GM12864 (cell line): ENCODE measurements around the gene STRAP.

Experiments used
- DNase-seq: peaks from one replicate; pipeline ENCODE4 v3.0.0-alpha.2; 2011; ENCODE audit warnings: low read depth
- H3K4me3 ChIP-seq: 2 replicates; pipeline ENCODE4 v1.5.1; 2011; ENCODE audit warnings: mild to moderate bottlenecking, low read depth, low read length, control low read depth
- TF ChIP-seq, protein P1 (sequence below): IDR thresholded peaks from 2 replicates; pipeline ENCODE4 v1.5.1; 2011; ENCODE audit warnings: low read depth, mild to moderate bottlenecking, moderate library complexity, low read length, control low read depth, inconsistent platforms; ENCODE audit errors: missing control alignments

STRAP gene, protein sequence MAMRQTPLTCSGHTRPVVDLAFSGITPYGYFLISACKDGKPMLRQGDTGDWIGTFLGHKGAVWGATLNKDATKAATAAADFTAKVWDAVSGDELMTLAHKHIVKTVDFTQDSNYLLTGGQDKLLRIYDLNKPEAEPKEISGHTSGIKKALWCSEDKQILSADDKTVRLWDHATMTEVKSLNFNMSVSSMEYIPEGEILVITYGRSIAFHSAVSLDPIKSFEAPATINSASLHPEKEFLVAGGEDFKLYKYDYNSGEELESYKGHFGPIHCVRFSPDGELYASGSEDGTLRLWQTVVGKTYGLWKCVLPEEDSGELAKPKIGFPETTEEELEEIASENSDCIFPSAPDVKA

DNA sequence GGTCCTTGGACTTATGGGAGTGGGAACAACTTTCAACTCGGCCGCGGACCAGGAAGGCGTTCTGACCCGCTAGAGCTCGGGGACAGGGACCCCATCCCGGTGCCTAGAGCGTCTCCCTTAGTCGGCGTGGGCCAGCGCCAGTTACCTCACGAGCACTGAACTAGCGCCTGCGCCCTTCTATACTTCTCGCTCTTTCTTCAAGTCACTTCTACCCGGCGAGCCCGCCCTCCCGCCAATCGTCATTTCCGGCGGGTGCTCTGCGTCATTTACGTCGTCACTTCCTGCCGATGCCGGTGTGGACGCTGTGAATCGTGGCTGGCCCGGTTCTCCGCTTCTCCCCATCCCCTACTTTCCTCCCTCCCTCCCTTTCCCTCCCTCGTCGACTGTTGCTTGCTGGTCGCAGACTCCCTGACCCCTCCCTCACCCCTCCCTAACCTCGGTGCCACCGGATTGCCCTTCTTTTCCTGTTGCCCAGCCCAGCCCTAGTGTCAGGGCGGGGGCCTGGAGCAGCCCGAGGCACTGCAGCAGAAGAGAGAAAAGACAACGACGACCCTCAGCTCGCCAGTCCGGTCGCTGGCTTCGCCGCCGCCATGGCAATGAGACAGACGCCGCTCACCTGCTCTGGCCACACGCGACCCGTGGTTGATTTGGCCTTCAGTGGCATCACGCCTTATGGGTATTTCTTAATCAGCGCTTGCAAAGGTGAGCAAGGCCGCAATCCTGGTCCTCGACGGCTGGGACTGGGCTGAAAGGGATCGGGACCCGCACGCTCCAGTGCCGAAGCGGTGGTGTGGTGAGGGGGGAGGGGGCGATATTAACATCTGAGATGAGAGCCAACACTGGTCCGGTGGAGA, at the start of gene STRAP:
TSS of gene STRAP (plus strand) at position 270 of the 854 bp plus-strand sequence. CDS start at position 591, 321 bp downstream.
- peak; percentile 89 for DNase-seq
- TF ChIP-seq, protein P1, sequence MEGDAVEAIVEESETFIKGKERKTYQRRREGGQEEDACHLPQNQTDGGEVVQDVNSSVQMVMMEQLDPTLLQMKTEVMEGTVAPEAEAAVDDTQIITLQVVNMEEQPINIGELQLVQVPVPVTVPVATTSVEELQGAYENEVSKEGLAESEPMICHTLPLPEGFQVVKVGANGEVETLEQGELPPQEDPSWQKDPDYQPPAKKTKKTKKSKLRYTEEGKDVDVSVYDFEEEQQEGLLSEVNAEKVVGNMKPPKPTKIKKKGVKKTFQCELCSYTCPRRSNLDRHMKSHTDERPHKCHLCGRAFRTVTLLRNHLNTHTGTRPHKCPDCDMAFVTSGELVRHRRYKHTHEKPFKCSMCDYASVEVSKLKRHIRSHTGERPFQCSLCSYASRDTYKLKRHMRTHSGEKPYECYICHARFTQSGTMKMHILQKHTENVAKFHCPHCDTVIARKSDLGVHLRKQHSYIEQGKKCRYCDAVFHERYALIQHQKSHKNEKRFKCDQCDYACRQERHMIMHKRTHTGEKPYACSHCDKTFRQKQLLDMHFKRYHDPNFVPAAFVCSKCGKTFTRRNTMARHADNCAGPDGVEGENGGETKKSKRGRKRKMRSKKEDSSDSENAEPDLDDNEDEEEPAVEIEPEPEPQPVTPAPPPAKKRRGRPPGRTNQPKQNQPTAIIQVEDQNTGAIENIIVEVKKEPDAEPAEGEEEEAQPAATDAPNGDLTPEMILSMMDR, result no peak
- peak within 1 kb of the TSS; percentile 88 for H3K4me3 ChIP-seq

DNA sequence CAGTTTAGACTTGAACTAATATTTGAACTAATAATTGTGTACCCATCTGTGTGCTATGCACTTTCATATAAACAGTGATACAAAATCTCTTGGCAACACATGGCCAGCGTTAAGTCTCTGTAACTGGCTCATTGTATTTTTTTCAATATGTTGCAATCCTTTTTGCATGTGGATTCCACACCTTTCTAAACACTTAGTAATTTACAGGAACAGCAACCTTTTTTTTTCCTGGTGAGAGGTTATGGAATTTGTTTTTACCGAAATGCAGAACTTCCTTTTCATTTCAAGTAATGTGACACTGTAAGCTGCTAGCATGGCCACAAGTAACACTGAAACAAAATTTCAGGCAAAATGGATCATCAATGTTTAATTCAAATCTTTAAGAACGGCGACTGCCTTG, 47.6 kb upstream of the STRAP start:
- no peak for DNase-seq
- H3K4me3 ChIP-seq, result no peak overlapping the region
- TF ChIP-seq, protein P1, result no peak

DNA sequence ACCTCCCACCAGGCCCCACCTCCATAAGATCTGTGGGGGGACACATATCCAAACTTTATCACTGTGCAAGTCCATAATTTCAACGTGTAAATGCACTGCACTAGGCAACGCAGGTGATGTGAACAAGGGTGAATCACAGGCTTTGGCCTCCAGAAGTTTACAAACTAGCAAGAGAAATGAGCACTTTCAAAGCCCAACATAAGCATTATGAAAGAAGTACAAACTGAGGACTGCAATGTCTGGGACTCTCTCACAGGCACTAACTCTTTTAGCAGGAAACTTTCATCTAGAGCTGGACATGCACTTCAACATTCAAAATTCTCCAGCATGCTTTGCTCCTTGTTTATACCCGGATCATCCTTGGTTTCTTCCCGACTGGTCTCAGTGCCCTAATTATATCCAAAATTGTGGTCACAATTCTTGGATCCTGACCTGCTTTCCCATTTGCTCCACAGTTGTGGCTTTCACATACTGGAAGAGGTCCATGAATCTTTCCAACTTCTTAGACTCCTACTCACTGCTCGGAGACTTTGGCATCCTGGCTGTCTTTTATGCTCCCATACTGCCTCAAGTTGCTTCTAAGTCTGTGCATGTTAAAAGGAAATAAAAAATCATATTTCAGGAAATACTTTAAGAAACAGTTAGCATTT, 44.9 kb upstream of the STRAP start:
- DNase-seq, result no peak
- H3K4me3 ChIP-seq, result no peak overlapping the region
- TF ChIP-seq, protein P1, result no peak

DNA sequence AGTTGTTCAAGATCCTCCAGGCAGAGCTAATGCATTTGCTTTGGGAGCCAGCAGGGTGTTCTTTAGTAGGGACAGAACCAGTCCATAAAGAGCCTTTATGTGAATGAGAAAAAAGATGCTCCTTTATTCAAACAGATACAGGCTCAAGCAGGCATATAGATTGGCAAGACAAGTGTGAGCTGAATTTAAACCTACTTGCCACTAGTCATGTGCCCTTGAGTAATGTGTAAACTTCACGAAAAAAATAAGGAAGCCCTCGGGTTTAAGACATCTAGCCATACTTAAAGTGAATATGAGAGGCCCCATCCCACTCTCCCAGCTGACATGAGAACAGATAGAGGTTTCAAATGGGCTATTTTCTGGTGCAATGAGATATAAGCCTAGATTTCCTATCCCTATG, 43.1 kb upstream of the STRAP start:
- H3K4me3 ChIP-seq, result no peak overlapping the region
- DNase-seq, result no peak
- TF ChIP-seq, protein P1, result no peak

DNA sequence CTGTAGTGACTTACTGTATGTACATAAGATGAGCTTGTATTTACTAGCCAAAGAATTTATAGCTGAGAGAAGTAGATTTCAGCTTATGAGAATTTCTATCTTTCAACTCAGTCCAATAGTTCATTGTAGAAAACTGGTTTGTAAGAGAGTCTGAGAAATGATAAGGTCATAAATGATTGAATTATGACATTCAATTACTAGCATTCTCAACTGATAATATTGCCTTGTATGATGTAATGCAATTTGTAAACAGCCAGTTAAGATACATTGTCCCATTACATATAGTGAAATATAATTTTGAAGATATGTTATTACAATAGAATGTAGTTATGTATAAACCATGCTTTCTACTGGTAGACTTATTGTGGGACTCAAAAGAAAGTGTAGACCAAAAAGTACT, 42.5 kb upstream of the STRAP start:
- H3K4me3 ChIP-seq, result no peak overlapping the region
- TF ChIP-seq, protein P1, result no peak

DNA sequence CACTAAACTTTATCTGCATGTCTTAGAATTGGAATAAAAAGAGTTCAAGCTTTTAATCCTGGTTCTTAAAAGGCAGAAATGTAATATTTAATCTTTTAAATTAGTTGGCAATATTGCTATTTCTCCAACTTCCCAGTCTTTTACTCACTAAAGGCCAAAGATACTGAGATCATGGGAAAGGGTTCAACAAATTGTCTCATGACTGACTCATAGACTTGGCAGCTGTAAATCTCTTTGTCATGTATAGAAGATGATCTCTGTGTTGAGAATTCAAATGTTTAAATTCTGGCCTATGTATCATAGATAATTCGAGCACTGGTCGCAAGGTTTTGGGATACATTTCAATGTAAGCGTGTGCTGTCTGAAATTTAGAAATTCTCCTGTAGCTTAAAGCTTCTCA, 40.1 kb upstream of the STRAP start:
- DNase-seq, result no peak
- TF ChIP-seq, protein P1, result no peak
- no peak overlapping the region for H3K4me3 ChIP-seq

More for the DNA sequence above, 42.5 kb upstream of the STRAP start:
- no peak for DNase-seq
